LNCAP (cell line): ENCODE data around the gene ZNF214.

ENCODE experiments used
- TF ChIP-seq, protein P1 (sequence below): fragments of 450-650 bp; IDR thresholded peaks from 2 replicates; pipeline ENCODE4 v1.5.1; 2017; ENCODE audit warnings: mild to moderate bottlenecking

Gene ZNF214

DNA sequence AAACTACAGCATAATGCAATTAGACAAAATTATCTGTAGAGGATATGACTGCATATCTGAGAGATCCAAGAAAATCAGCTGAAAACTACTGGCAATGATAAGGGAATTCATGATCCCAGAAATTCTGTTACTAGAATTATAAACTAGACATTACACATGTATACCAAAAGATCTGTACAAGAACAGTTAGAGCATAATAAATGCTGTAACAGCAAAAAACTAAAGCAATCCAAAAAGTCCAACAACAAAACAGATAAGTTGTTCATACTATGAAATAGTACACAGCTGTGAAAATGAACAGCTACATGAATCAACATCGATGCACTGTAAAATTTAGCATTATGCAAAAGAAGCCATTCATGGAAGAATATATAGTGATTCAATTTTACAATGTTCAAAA is 6.0 kb downstream of the ZNF214 start:
- TF ChIP-seq, protein P1, sequence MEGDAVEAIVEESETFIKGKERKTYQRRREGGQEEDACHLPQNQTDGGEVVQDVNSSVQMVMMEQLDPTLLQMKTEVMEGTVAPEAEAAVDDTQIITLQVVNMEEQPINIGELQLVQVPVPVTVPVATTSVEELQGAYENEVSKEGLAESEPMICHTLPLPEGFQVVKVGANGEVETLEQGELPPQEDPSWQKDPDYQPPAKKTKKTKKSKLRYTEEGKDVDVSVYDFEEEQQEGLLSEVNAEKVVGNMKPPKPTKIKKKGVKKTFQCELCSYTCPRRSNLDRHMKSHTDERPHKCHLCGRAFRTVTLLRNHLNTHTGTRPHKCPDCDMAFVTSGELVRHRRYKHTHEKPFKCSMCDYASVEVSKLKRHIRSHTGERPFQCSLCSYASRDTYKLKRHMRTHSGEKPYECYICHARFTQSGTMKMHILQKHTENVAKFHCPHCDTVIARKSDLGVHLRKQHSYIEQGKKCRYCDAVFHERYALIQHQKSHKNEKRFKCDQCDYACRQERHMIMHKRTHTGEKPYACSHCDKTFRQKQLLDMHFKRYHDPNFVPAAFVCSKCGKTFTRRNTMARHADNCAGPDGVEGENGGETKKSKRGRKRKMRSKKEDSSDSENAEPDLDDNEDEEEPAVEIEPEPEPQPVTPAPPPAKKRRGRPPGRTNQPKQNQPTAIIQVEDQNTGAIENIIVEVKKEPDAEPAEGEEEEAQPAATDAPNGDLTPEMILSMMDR: no peak

DNA sequence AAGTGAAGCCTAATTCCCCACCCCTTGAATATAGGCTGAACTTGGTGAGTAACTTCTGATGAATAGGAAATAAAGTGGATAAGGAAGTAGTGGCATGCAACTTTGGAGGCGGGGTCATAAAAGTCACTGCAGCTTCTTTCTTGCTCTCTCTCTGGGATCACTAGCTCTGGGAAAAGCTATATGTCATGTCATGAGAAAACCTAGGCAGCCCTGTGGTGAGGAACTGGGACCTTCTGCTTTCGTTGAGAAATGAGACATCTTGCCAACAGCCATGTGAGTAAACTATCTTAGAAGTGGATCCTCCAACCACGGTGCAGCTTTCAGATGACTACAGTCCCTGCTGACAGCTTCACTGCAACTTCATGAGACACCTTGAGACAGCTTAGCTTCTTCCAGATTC is 15.7 kb downstream of the ZNF214 start:
- TF ChIP-seq, protein P1: no peak

DNA sequence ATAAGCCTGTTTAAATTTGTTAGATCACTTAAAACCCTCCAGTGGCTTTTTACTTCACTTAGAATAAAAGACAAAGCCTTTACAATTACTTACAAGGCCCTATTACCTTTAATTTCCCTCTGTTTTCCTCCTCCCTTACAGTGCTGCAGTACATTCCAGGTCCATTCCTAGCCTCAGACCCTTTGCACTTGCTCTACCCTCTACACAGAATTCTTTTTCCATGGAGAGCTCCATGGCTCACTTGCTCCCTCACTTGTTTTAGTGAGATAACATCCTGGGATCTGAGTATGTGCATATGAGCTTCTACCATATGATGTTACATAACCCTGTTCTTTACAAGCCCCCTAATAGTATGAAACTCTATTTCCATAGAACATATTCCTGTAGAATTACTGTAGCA is 24.4 kb downstream of the ZNF214 start:
- TF ChIP-seq, protein P1: no peak

DNA sequence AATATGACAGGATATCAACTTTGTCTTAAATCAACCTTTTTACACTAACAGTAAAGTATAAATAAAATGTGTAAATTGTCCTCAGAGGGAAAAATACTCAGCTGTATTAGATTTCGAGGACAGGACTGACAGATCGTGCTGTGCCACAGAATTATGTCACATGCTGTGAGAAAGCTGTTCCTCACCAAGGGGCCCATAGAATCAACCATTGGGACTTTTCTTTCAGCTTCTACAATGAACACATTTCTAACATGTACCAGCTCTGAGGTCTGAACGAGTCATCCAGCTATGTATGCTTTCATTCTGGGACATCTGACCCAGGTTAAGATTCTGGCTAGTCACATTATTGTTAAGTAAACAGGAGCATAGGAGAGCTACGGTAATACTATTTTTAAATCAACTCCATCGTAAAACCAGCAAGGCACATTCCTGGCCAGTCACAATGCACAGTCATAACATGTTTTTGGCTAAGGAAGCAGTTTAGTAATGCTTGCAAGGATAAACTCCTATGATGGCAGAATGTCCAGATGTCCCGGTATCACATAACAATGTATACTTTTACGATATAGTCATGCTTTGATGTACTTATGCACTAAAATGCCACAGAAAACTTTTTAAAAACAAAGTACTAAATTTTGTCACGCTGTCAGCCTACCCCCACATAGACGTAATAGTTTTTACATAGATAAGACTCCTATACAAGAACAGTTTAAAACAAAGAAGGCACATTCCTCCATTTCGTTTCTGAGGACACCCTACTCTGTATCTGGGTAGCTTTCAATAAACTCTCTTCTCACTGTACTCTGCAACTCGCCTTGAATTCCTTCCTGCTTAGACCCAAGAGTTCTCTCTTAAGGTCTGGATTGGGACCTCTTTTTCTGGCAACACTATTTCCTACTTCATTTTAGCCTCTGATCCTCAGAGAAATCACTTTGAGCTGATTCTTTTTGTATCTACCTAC is 27.4 kb downstream of the ZNF214 start:
- TF ChIP-seq, protein P1: no peak

DNA sequence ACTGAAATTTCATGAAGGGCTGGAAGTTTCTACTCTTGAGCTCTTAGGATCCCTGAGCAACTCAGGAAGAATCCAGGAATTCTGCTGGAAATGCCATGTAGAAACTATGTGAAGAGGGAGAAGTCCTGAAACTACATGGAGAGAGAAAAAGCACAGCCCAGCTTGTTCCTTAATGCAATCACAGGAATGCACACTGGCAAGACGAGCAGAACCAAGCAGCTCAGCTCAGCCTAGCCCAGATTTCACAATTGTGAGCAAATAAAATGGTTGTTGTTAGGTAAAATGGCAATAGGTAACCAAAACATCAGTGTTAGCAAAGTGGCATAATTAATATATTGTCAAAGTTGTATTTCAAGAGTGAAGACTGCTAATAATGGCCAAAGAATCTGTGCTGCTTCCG is 28.1 kb downstream of the ZNF214 start:
- TF ChIP-seq, protein P1: no peak

DNA sequence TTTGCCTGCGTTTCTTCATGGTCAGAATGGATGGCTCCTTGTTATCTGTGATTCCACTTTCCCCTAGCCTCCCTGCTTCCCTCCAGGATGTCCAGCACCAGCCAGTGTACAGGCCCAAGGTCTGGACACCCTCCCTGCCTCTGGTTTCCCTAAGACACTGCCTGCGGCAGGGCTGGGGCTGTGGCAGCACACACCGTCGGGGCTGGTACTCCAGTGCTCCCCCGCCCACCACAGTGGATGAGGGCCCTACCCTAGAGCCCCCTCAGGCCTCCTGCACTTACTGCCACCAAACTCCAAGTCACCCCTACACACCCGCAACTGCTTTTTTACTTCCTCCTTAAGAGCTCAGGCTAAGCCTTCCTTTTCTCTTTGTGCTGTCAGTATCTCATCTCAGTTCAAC is 28.9 kb downstream of the ZNF214 start:
- TF ChIP-seq, protein P1: no peak

DNA sequence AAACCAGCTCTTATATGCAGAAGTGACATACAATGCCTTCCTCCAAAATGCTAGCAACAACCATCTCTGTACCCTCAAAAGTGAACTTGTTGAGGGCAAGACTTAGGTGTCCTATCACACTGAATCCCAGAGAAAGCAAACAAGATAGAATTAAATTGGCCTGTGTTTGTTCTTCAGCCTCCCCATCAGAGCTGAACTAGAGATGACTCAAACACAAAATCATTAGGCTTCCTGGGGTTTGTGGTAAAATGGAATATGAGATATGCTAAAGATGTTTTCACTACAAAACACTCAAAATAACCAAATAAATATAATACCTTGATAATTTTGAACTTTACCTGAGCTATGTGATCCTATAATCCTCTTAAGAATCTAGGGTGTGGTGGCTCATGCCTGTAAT is 31.6 kb downstream of the ZNF214 start:
- TF ChIP-seq, protein P1: no peak
